ENCODE data around the gene STOML1. TPM values are rescaled to one million over a fixed set of nuclear protein-coding genes. Genes with fewer than 3 reads are reported as not detected.

The STOML1 gene
- total RNA-seq, 1 donor from 2014 or later: 16.3 TPM

GRCh38 chr15:73932381-73933191 is 59.5 kb downstream of the STOML1 start:
- H3K27ac ChIP-seq: no peak overlapping the region
- intact Hi-C loops (cut with DNase I): no loop called here
- no peak for TF ChIP-seq CTCF (IDR thresholded peaks at IDR 0.05)
- no peaks in the 10 kb centered on the region for H3K9me3 ChIP-seq
- H3K27me3 ChIP-seq (ENCODE audit: low read depth): peaks cover 12% of the 10 kb centered on the region
- no peaks in the 10 kb centered on the region for H3K36me3 ChIP-seq
- DNase-seq (peak; percentile 6), ATAC-seq (no peak)
- H3K4me3 ChIP-seq: no peak overlapping the region
- H3K4me1 ChIP-seq: peaks cover 37% of the 10 kb centered on the region

- Histone ChIP-seq H3K36me3 (no peaks in the 10 kb centered on the region), H3K9me3 (no peaks in the 10 kb centered on the region), H3K27ac (no peak overlapping the region), H3K4me3 (no peak overlapping the region), H3K4me1 (peaks cover 39% of the 10 kb centered on the region), H3K27me3 (ENCODE audit: low read depth) (peaks cover 23% of the 10 kb centered on the region)
- intact Hi-C loops (cut with DNase I): no loop called here
- no peak for TF ChIP-seq CTCF (IDR thresholded peaks at IDR 0.05)
- peak; percentile 24 for DNase-seq
- no peak for ATAC-seq
These were observed 60.7 kb downstream of the STOML1 start for GRCh38 chr15:73931441-73931840.

- DNase-seq (peak; percentile 26), ATAC-seq (no peak)
- no peaks in the 10 kb centered on the region for H3K9me3 ChIP-seq
- peak overlapping the region; percentile 24 for H3K27ac ChIP-seq
- no peak overlapping the region for H3K4me3 ChIP-seq
- no peak for TF ChIP-seq CTCF (IDR thresholded peaks at IDR 0.05)
- intact Hi-C loops (cut with DNase I): no loop called here
- H3K36me3 ChIP-seq: no peaks in the 10 kb centered on the region
- H3K4me1 ChIP-seq: peaks cover 40% of the 10 kb centered on the region
- H3K27me3 ChIP-seq (ENCODE audit: low read depth): peaks cover 27% of the 10 kb centered on the region
These were observed 61.3 kb downstream of the STOML1 start for GRCh38 chr15:73930790-73931281.

- no peaks in the 10 kb centered on the region for H3K36me3 ChIP-seq
- DNase-seq: peak; percentile 44
- H3K4me1 ChIP-seq: peaks cover 44% of the 10 kb centered on the region
- no peak for TF ChIP-seq CTCF (IDR thresholded peaks at IDR 0.05)
- H3K9me3 ChIP-seq: no peaks in the 10 kb centered on the region
- H3K27ac ChIP-seq: peak overlapping the region; percentile 24
- ATAC-seq: no peak
- H3K27me3 ChIP-seq (ENCODE audit: low read depth): peaks cover 27% of the 10 kb centered on the region
- intact Hi-C loops (cut with DNase I): no loop called here
- no peak overlapping the region for H3K4me3 ChIP-seq
These were observed 61.7 kb downstream of the STOML1 start for GRCh38 chr15:73930371-73930770.

GRCh38 chr15:73928971-73929627 is 63.0 kb downstream of the STOML1 start:
- Histone ChIP-seq H3K4me3 (no peak overlapping the region), H3K9me3 (no peaks in the 10 kb centered on the region), H3K27me3 (ENCODE audit: low read depth) (peaks cover 27% of the 10 kb centered on the region), H3K27ac (no peak overlapping the region), H3K4me1 (peaks cover 46% of the 10 kb centered on the region), H3K36me3 (no peaks in the 10 kb centered on the region)
- no peak for TF ChIP-seq CTCF (IDR thresholded peaks at IDR 0.05)
- DNase-seq (peak; percentile 24), ATAC-seq (no peak)
- intact Hi-C loops (cut with DNase I): no loop called here

Other genes starting within 250 kb of the STOML1 start
- 3.8 TPM for gene INSYN1, start 238.9 kb downstream of the STOML1 start, total RNA-seq
- not detected for gene TBC1D21, start 118.7 kb downstream of the STOML1 start, total RNA-seq
- 7.6 TPM for gene LOXL1, start 65.8 kb downstream of the STOML1 start, total RNA-seq
- gene PML, start 2.4 kb upstream of the STOML1 start, total RNA-seq: 79.4 TPM
- gene GOLGA6A, start 90.3 kb upstream of the STOML1 start, total RNA-seq: not detected
- 1.2 TPM for gene ISLR2, start 138.3 kb upstream of the STOML1 start, total RNA-seq
- gene ISLR, start 181.4 kb upstream of the STOML1 start, total RNA-seq: 24.0 TPM
- gene STRA6, start 210.5 kb upstream of the STOML1 start, total RNA-seq: not detected
- gene CCDC33, start 244.0 kb upstream of the STOML1 start, total RNA-seq: 5.9 TPM

All from lower lobe of right lung (tissue), 2 donors.